ENCODE results near the gene SRI.

SRI gene

GRCh38 chr7:88218836-88219605 lies 817 bp downstream of the SRI start:
- peak overlapping the region; percentile 86 for H3K27ac ChIP-seq
- peaks cover 27 to 28% of the 10 kb centered on the region in 2 experiments for H3K4me1 ChIP-seq (ENCODE audit: control insufficient read depth in 1 of 2, insufficient read depth in 1 of 2, low read depth in 1 of 2, low read length in 1 of 2)
- H3K9me3 ChIP-seq: no peaks in the 10 kb centered on the region
- H3K4me3 ChIP-seq (ENCODE audit: low read depth in 1 of 2, low read length in 1 of 2): peak overlapping the region; percentile 91 to 95
- no peaks in the 10 kb centered on the region for H3K27me3 ChIP-seq
- H3K36me3 ChIP-seq: peaks cover 23% of the 10 kb centered on the region
- TF ChIP-seq CTCF (IDR thresholded peaks at IDR 0.05): no peak

GRCh38 chr7:88218429-88218745 lies 1.5 kb downstream of the SRI start:
- Histone ChIP-seq H3K27ac (peak overlapping the region; percentile 86), H3K36me3 (peaks cover 24% of the 10 kb centered on the region), H3K4me3 (ENCODE audit: low read depth in 1 of 2, low read length in 1 of 2) (peak overlapping the region; percentile 91 to 95), H3K4me1 (ENCODE audit: control insufficient read depth in 1 of 2, insufficient read depth in 1 of 2, low read depth in 1 of 2, low read length in 1 of 2) (peaks cover 27 to 28% of the 10 kb centered on the region in 2 experiments), H3K9me3 (no peaks in the 10 kb centered on the region), H3K27me3 (no peaks in the 10 kb centered on the region)
- TF ChIP-seq CTCF (IDR thresholded peaks at IDR 0.05): no peak

- Histone ChIP-seq H3K36me3 (peaks cover 27% of the 10 kb centered on the region), H3K4me3 (ENCODE audit: low read depth in 1 of 2, low read length in 1 of 2) (peak overlapping the region; percentile 91 to 95), H3K27me3 (no peaks in the 10 kb centered on the region), H3K9me3 (no peaks in the 10 kb centered on the region), H3K4me1 (ENCODE audit: control insufficient read depth in 1 of 2, insufficient read depth in 1 of 2, low read depth in 1 of 2, low read length in 1 of 2) (peaks cover 27 to 28% of the 10 kb centered on the region in 2 experiments), H3K27ac (peak overlapping the region; percentile 86)
- TF ChIP-seq CTCF (IDR thresholded peaks at IDR 0.05): no peak
These were observed 2.0 kb downstream of the SRI start for GRCh38 chr7:88217675-88218428.

GRCh38 chr7:88216276-88216675 lies 3.6 kb downstream of the SRI start:
- peaks cover 27 to 28% of the 10 kb centered on the region in 2 experiments for H3K4me1 ChIP-seq (ENCODE audit: control insufficient read depth in 1 of 2, insufficient read depth in 1 of 2, low read depth in 1 of 2, low read length in 1 of 2)
- no peaks in the 10 kb centered on the region for H3K27me3 ChIP-seq
- TF ChIP-seq CTCF (IDR thresholded peaks at IDR 0.05): no peak
- H3K36me3 ChIP-seq: peaks cover 39% of the 10 kb centered on the region
- no peaks in the 10 kb centered on the region for H3K9me3 ChIP-seq
- no peak overlapping the region for H3K4me3 ChIP-seq (ENCODE audit: low read depth in 1 of 2, low read length in 1 of 2)
- H3K27ac ChIP-seq: no peak overlapping the region

GRCh38 chr7:88215295-88215694 lies 4.5 kb downstream of the SRI start:
- H3K27me3 ChIP-seq: no peaks in the 10 kb centered on the region
- H3K27ac ChIP-seq: no peak overlapping the region
- TF ChIP-seq CTCF (IDR thresholded peaks at IDR 0.05): no peak
- H3K4me1 ChIP-seq (ENCODE audit: control insufficient read depth in 1 of 2, insufficient read depth in 1 of 2, low read depth in 1 of 2, low read length in 1 of 2): peaks cover 19 to 20% of the 10 kb centered on the region in 2 experiments
- H3K9me3 ChIP-seq: no peaks in the 10 kb centered on the region
- H3K4me3 ChIP-seq (ENCODE audit: low read depth in 1 of 2, low read length in 1 of 2): no peak overlapping the region
- H3K36me3 ChIP-seq: peaks cover 46% of the 10 kb centered on the region

All from neutrophil (primary cell).